ENCODE data around the gene C10orf90. TPM values are rescaled to one million over a fixed set of nuclear protein-coding genes. Genes with fewer than 3 reads are reported as not detected.

Gene C10orf90
- total RNA-seq, 4 donors from 2014 or later = not detected

- H3K36me3 ChIP-seq = no peaks in the 10 kb centered on the region
- H3K27ac ChIP-seq = no peak overlapping the region
- H3K4me1 ChIP-seq = no peaks in the 10 kb centered on the region
- no peak for DNase-seq (ENCODE audit: low spot score in 2 of 2)
- WGBS, 2 donors = 84 to 86% methylated on average over 6 of the region's 6 CpGs
- H3K4me3 ChIP-seq = no peak overlapping the region
- H3K9me3 ChIP-seq = no peaks in the 10 kb centered on the region
- TF ChIP-seq POLR2A (IDR thresholded peaks at IDR 0.05) (no peak), EP300 (IDR thresholded peaks at IDR 0.05) (no peak)
- TF ChIP-seq, protein P1, sequence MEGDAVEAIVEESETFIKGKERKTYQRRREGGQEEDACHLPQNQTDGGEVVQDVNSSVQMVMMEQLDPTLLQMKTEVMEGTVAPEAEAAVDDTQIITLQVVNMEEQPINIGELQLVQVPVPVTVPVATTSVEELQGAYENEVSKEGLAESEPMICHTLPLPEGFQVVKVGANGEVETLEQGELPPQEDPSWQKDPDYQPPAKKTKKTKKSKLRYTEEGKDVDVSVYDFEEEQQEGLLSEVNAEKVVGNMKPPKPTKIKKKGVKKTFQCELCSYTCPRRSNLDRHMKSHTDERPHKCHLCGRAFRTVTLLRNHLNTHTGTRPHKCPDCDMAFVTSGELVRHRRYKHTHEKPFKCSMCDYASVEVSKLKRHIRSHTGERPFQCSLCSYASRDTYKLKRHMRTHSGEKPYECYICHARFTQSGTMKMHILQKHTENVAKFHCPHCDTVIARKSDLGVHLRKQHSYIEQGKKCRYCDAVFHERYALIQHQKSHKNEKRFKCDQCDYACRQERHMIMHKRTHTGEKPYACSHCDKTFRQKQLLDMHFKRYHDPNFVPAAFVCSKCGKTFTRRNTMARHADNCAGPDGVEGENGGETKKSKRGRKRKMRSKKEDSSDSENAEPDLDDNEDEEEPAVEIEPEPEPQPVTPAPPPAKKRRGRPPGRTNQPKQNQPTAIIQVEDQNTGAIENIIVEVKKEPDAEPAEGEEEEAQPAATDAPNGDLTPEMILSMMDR (IDR thresholded peaks at IDR 0.05) = no peak
- H3K27me3 ChIP-seq = no peaks in the 10 kb centered on the region
These were observed 32.0 kb downstream of the C10orf90 start for GRCh38 chr10:126638542-126638941.

DNA sequence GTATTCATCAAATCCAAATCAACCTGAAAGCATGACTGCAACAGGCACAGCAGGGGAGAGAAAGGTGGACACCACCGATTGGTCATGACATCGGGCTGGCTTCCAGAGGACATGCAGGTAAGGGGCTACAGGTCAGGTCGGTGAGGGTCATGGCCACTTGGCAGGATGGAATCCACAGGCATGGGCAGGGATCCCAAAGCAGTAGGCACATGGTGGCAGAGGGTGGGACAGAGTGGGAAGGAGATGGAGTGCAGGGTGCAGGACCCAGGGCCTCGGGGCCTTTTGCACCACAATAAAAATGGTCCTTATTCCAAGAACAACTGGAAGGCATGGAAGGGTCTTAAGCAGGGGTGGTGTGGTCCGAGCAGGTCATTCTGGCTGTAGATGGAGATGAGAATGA is 33.0 kb downstream of the C10orf90 start:
- WGBS, 2 donors = 93 to 97% methylated on average over 5 of the region's 5 CpGs
- Histone ChIP-seq H3K27me3 (no peaks in the 10 kb centered on the region), H3K4me1 (no peaks in the 10 kb centered on the region), H3K36me3 (no peaks in the 10 kb centered on the region), H3K27ac (no peak overlapping the region), H3K4me3 (no peak overlapping the region), H3K9me3 (no peaks in the 10 kb centered on the region)
- TF ChIP-seq EP300 (IDR thresholded peaks at IDR 0.05) (no peak), POLR2A (IDR thresholded peaks at IDR 0.05) (no peak)
- TF ChIP-seq, protein P1 (IDR thresholded peaks at IDR 0.05) = no peak
- no peak for DNase-seq (ENCODE audit: low spot score in 2 of 2)

DNA sequence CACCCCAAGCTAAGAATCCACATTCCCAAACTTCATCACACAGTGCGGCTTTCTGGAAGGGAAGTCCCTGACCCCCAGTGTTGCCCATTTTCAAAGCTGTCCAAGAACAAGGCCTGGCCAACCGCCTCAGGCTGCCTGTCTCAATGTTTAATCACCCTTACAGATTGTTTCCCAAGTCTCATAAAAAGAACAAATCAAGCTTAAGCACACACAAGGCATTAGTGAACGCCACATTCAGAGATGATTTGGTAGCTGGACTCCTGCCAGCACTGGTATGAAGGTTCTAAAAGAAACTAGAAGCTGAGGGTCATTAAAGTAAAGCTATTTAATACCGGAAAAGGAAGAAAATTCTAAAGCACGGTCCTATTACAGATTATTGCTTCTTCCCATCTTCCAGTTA is 35.6 kb downstream of the C10orf90 start:
- H3K27me3 ChIP-seq = no peaks in the 10 kb centered on the region
- H3K27ac ChIP-seq = no peak overlapping the region
- no peaks in the 10 kb centered on the region for H3K4me1 ChIP-seq
- DNase-seq (ENCODE audit: low spot score in 2 of 2) = no peak
- H3K4me3 ChIP-seq = no peak overlapping the region
- 42 to 59% methylated on average over 5 of the region's 5 CpGs for WGBS, 2 donors
- no peaks in the 10 kb centered on the region for H3K36me3 ChIP-seq
- no peaks in the 10 kb centered on the region for H3K9me3 ChIP-seq
- TF ChIP-seq POLR2A (IDR thresholded peaks at IDR 0.05) (no peak), EP300 (IDR thresholded peaks at IDR 0.05) (no peak)
- TF ChIP-seq, protein P1 (IDR thresholded peaks at IDR 0.05) = no peak

- no peaks in the 10 kb centered on the region for H3K4me1 ChIP-seq
- no peak overlapping the region for H3K4me3 ChIP-seq
- TF ChIP-seq, protein P1 (IDR thresholded peaks at IDR 0.05) = no peak
- no peak for TF ChIP-seq POLR2A (IDR thresholded peaks at IDR 0.05)
- 91 to 93% methylated on average over 2 of the region's 2 CpGs for WGBS, 2 donors
- H3K27me3 ChIP-seq = no peaks in the 10 kb centered on the region
- DNase-seq (ENCODE audit: low spot score in 2 of 2) = no peak
- no peaks in the 10 kb centered on the region for H3K36me3 ChIP-seq
- H3K9me3 ChIP-seq = no peaks in the 10 kb centered on the region
- H3K27ac ChIP-seq = no peak overlapping the region
These were observed 36.1 kb downstream of the C10orf90 start for GRCh38 chr10:126634347-126634746.

- 83 to 86% methylated on average over 4 of the region's 4 CpGs for WGBS, 2 donors
- no peak for TF ChIP-seq POLR2A (IDR thresholded peaks at IDR 0.05)
- TF ChIP-seq, protein P1 (IDR thresholded peaks at IDR 0.05) = no peak
- no peak for TF ChIP-seq EP300 (IDR thresholded peaks at IDR 0.05)
- Histone ChIP-seq H3K27me3 (no peaks in the 10 kb centered on the region), H3K36me3 (no peaks in the 10 kb centered on the region), H3K4me1 (no peaks in the 10 kb centered on the region), H3K27ac (no peak overlapping the region), H3K4me3 (no peak overlapping the region), H3K9me3 (no peaks in the 10 kb centered on the region)
- no peak for DNase-seq (ENCODE audit: low spot score in 2 of 2)
These were observed 37.8 kb downstream of the C10orf90 start for GRCh38 chr10:126632705-126633104.
